GM21723 (cell line): ENCODE measurements around the gene ZSCAN20.

Source experiments
- ATAC-seq: cut with Tn5 transposase; IDR thresholded peaks from one replicate; pipeline ENCODE4 v1.9.1; 2021; ENCODE audit warnings: mild to moderate bottlenecking, moderate library complexity; ENCODE audit not compliant: unreplicated experiment

ZSCAN20 gene

GRCh38 chr1:33472269-33472980 lies at the start of gene ZSCAN20:
TSS of gene ZSCAN20 (plus strand) at chr1:33472645. CDS start at chr1:33479289, 6,644 bp downstream.
- ATAC-seq, result peak; percentile 91

- no peak for ATAC-seq
These were observed 48.2 kb upstream of the ZSCAN20 start for GRCh38 chr1:33424205-33424604.

DNA sequence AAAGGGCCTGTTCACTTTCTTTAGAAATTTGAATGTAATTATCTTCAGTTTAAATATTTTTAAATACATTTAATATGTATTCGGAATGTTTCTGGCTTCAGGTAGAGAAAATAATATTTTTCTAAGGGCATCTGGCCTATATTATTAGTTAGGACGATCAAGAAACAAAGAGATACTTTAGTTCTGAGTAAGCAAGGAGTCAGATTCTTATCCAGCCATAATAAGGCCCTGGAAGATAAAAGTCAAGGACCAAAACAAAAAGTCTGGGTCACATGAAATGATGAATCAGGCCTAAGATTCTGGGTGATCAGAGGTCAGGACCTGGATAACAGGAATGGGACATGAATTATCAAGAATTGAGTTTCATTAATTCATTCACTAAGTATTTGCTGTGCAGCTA lies 47.8 kb upstream of the ZSCAN20 start:
- ATAC-seq, result no peak

DNA sequence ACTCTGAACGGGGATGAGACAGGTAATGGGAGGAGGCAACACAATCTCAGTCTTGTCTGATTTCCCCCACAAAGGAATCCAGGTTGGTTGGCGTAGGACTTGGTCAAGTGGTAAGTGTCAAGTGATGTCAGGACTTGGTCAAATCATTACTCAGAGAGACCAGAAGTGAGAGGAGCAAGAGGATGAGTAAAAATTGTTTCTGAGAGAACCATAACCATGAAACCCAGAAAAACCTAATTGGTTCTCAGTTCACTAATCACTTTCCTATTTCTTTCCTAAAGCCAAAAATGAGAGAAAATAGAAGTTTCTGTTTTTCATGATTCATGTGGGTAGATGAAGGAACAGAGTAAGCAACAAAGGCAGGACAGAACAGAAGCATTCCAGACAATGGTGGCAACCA lies 46.5 kb upstream of the ZSCAN20 start:
- no peak for ATAC-seq

- ATAC-seq, result no peak
These were observed 45.5 kb upstream of the ZSCAN20 start for GRCh38 chr1:33426916-33427315.

GRCh38 chr1:33428661-33429060 lies 43.8 kb upstream of the ZSCAN20 start:
- ATAC-seq, result no peak

DNA sequence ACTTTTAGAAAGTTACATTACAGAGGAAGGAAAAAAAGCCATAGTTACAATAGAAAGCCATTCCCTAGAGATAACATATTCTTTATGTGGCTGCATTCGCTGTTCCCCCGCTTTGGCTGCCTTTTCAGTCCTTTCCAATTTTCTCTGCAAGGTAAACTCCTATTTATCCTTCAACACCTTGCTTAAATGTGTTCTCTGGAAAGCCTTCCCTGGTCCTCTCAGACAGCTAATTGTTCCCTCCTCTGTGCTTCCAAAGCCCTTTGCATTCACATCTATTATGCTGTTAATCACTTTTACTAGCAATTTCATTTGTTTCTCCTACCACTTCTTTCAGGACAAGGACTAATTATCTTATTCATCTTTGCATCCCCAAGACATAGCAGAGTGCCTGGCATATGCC lies 43.1 kb upstream of the ZSCAN20 start:
- no peak for ATAC-seq

- ATAC-seq, result peak; percentile 23
These were observed 42.4 kb upstream of the ZSCAN20 start for GRCh38 chr1:33429856-33430691.

- peak; percentile 95 for ATAC-seq
These were observed 41.5 kb upstream of the ZSCAN20 start, which contains the start of gene PHC2 for GRCh38 chr1:33430692-33431593. TSS of gene PHC2 (minus strand) at chr1:33431095. CDS start at chr1:33375539, 55,556 bp downstream.

GRCh38 chr1:33433509-33434362 lies 38.7 kb upstream of the ZSCAN20 start:
- ATAC-seq, result no peak

DNA sequence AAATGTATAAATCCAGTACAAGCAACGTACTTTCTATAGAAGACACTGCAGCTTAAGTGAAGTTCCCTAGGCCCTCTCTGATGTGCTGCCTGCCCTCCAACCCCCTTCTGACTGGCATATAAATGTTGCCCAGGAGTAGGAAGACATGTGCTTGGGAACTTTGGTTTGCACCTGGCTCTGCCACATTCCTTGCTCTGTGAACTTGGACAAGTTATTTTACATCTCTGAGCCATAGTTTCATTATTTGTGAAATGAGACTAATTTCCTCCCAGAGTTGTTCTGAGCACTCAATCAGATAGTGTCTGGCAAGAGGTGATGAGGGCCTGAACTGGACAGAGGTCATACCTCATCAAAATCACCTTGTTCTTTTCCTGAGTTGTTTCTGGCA lies 38.1 kb upstream of the ZSCAN20 start:
- no peak for ATAC-seq

DNA sequence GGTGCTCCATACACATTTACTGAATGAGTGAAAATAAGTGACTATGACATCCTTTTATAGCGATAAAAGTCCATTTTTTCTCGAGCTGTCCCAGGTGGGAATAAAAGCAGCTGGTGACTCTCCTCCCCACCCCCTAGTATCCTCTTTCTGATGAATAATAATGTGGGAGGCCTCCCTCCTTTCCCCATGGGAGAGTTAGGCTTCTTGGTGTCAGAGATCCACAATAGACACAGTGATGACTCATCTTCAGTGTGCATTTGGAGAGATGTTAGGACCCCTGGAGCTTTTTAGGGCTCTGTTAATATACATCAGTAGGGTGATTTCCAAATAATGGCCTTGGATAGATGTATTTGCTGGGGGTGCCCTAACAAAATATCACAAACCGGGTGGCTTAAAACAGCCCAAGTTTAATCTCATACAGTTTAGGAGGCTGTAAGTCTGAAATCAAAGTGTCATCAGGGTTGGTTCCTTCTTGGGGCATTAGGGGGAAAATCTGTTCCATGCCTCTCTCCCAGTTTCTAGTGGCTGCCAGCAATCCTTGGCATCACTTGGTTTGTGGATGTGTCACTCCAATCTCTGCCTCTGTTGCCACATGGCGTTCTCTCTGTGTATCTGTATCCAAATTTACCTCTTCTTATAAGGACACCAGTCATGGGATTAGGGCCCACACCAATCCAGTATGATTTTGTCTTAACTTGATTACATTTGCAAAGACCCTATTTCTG lies 37.2 kb upstream of the ZSCAN20 start:
- ATAC-seq, result no peak

DNA sequence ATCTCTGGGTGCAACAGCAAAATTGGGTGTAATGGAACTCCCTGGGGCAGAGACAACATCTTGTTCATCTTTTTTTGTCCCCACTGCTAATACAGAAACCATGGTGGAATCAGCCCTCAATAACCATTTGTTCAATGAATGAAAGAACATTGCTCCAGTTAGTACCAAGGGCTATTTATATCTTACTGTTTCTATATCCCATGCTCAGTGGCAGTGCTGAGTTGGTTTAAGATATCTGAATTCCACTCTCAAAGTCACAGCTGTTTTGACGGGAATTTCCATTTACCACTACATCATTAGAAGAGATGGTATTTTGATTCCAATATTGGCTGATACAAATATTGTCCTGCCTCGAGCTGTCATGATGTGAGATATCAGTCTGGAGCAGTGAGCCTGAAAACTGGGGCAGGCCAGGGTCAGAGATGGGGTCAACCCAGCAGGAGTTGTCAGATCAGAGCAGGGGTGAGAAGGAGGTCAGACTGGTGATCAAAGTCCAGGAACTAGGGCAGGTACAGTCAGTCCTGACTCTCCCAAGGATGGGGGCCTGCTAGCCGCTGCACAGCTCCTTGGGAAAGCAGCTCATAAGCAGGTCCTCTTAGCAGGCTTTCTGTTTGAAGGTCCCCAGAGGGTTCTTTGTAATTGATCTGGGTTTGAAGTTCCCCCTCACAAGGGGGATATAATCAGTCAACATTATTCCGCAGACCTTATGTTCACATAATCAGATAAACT lies 35.7 kb upstream of the ZSCAN20 start:
- no peak for ATAC-seq

DNA sequence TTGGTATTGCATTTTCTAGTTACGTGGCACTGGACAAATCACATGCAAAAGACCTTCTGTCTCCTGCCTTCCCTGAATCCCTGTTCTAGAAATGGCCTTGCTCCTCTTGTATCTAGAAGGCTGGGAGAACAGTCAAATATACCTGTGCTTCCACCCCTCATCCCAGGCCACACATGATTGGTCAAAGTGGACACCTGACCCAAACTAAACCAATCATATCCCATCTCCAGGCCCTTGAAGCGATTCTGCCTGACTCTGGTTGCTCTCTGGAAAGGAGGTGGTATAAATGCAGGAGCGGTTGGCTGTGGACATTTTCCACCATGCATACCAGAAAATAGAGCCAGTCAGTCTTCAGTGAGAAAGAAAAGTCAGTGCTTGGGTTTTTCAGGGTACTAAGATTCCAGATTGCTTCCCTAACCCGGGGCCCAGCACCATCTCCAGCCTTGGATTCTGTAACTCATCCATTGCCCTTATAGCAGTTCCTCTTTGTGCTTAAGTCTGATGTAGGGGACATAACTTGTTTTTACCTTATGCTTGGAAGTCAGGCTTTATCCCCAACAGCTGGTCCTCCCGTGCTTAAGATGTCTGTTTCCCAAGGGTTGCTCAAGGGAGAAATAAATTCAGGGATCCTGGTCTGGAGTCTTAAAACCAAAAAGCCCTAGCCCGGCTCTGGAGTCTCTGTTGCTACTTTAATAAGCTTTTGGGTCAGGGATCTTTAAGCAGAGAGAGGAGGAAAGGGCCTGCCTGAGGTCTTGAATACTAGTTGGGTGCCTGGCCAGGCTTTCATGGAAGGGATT lies 33.9 kb upstream of the ZSCAN20 start:
- ATAC-seq, result no peak

- no peak for ATAC-seq
These were observed 32.8 kb upstream of the ZSCAN20 start for GRCh38 chr1:33439662-33440061.

DNA sequence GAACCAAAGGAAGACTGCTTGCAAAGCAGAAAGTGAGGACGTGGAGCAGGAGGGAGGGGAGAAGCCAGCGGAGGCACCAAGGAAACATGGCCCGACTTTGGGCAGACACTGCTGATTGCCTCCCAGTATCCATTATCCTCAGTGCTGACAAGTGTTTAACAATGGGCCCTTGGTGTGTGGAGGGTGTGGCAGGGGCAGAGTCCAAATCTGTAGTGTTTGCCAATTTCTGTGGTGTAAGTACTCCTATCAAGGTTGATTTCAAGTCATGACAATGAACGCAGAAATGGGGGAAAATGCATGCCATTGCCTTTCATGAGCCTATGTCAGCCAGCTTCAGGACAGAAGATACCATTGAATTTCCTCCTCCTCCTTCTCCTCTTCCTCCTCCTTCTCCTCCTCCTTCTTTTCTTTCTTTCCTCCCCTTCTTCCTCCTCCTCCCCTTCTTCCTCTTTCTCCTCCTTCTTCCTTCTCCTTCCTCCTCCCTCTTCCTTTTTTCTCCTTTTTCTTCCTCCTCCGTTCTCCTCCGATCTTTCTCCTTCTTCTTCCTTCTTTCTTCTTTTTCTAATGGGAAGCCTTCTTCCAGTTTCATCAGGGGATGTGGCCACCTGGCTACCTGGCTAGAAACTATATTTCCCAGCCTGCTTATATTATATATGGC lies 31.2 kb upstream of the ZSCAN20 start:
- no peak for ATAC-seq

DNA sequence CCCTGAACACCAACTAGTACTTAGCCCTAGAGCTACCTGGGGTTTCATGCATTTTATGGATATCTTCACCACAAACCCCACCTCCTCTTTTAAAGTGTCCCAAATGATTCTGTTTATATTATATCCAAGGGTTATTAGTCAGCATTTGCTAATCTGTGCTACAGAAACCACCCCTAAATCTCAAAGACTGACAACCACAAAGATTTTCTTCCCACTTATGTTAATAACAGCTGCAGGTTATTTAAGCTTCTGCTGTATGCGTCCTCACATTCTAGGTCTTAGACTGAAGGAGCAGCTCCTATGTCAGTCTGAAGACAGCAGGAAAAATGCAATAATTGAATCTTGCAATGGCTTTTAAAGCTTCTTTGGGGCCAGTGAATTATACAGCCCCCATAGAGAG lies 30.3 kb upstream of the ZSCAN20 start:
- ATAC-seq, result no peak
